ENCODE data around the gene APELA.
"Not testable (repeated sequence)": the region's sequence is repeated elsewhere in the genome, so short reads cannot be mapped to it uniquely, and the experiment has no call there.

APELA gene

DNA sequence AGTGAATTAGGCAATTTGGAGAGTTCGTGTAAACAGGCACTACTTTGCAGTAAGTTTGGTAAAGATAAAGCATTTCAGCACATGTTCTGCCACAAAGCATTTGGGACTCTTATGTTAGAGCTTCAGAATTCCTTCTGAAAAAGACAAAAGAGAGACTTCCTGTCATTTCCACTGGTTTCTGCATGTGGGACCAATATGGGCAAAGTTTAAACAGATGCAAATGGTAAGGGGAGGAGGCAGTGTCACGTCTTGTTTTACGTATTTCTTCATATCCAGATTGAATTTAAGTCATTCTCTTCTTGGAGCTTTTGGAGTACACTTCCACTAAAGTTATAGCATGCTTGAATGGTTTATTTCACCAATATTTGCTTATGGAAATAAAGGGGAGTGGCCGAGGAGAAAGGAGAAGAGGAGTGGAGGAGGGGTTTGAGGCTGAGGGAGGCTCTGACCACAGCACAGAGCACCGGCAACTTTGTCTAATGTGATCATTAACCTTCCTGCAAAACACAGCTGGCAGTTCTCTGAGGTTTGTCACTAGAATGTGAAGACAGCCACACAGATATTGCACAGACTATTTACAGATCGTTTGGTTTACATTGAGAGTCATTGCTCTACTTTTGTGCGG, at the start of gene APELA:
TSS of gene APELA (plus strand) at position 479 of the 625 bp plus-strand sequence. CDS start 154 bp downstream, outside the sequence.
- DNase-seq (ENCODE audit: low read depth): no peak

- DNase-seq (ENCODE audit: low read depth): no peak
These were observed 48.0 kb upstream of the APELA start for GRCh38 chr4:164828955-164829354.

DNA sequence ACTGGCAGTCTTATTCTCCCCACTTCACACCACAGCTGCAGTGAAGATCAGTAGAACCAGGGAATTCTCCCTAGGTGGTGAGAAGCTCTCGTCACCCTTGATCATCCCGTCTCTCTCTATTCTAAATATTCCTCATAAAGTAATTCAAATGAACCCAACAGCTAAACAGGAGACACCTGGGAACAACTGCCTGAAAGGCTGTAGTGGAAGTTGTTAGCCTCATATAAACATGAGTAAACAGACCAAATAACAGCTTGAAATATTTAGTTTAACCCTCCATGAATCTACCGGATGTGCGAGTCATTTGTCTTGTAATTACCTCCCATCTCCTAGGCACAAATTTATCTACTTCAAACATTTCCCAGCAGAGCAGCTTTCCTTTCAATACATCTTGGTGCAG, 30.4 kb upstream of the APELA start:
- no peak for DNase-seq (ENCODE audit: low read depth)

DNA sequence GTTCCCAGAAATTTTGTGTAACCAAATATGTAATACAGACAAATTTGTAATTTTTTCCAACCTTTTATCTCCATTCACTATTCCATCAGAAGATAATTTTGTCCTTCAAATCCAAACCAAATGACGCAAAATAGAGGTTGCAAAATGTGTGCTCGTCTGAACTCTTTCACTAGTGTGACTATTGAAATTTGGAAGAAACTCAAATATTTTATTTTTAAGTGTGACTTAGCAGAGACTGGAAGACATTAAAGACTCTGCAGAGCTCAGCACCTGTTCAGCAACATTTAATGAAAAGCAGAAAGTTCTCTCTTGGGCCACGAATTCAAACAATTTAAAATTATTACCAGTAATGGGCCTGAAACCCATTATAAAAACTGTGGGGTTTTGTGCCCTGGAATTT, 30.0 kb upstream of the APELA start:
- no peak for DNase-seq (ENCODE audit: low read depth)

GRCh38 chr4:164847967-164848649, 28.9 kb upstream of the APELA start:
- no peak for DNase-seq (ENCODE audit: low read depth)

GRCh38 chr4:164856396-164856795, 20.6 kb upstream of the APELA start:
- no peak for DNase-seq (ENCODE audit: low read depth)

GRCh38 chr4:164866817-164867490, 10.0 kb upstream of the APELA start:
- no peak for DNase-seq (ENCODE audit: low read depth)

GRCh38 chr4:164871673-164872072, 5.3 kb upstream of the APELA start:
- no peak for DNase-seq (ENCODE audit: low read depth)

DNA sequence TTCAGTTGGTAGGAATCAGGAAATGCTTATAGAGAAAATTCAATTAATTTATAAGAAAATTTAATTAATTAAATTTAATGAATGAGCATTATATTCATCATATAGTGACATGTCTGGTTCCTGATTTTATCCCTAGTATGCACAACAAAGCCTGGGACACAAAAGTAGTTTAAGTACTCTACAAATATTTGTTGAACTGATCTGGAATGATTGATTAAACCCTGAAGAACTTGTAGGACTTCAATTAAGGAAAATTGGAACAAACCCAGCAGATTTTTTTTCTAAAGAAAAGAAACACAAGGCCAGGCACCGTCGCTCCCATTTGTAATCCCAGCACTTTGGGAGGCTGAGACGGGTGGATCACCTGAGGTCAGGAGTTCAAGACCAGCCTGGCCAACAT, 4.5 kb upstream of the APELA start:
- DNase-seq (ENCODE audit: low read depth): no peak

- DNase-seq (ENCODE audit: low read depth): no peak
These were observed 2.2 kb upstream of the APELA start for GRCh38 chr4:164874789-164875188.

GRCh38 chr4:164880489-164881262, 3.7 kb downstream of the APELA start:
- no peak for DNase-seq (ENCODE audit: low read depth)

- no peak for DNase-seq (ENCODE audit: low read depth)
These were observed 11.2 kb downstream of the APELA start for GRCh38 chr4:164888096-164888715.

DNA sequence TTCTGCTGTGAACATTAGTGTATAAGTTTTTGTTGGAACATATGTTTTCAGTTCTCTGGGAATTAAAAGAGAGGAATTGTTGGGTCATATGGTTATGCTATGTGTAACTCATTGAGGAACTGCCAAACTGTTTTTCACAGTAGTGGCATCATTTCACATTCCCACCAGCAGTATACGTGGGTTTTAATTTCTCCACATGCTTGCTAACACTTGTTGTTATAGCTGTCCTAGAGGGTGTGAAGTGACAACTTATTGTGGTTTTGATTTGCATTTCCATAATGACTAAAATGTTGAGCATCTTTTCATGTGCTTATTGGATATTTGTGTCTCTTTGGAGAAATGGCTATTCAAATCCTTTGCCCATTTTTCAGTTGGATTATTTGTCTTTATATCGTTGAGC, 13.7 kb downstream of the APELA start:
- DNase-seq (ENCODE audit: low read depth): no peak

GRCh38 chr4:164892018-164892417, 15.0 kb downstream of the APELA start:
- DNase-seq (ENCODE audit: low read depth): no peak

GRCh38 chr4:164894702-164895101, 17.7 kb downstream of the APELA start:
- DNase-seq (ENCODE audit: low read depth): no peak

GRCh38 chr4:164902608-164903007, 25.6 kb downstream of the APELA start:
- DNase-seq (ENCODE audit: low read depth): no peak

- DNase-seq (ENCODE audit: low read depth): no peak
These were observed 27.4 kb downstream of the APELA start for GRCh38 chr4:164904336-164904735.

- DNase-seq (ENCODE audit: low read depth): no peak
These were observed 28.0 kb downstream of the APELA start for GRCh38 chr4:164904941-164905340.

- DNase-seq (ENCODE audit: low read depth): no peak
These were observed 29.4 kb downstream of the APELA start for GRCh38 chr4:164906368-164906767.

- not testable (repeated sequence) for DNase-seq (ENCODE audit: low read depth)
These were observed 36.5 kb downstream of the APELA start for GRCh38 chr4:164913506-164913905.

GRCh38 chr4:164918956-164919355, 42.0 kb downstream of the APELA start:
- no peak for DNase-seq (ENCODE audit: low read depth)

- no peak for DNase-seq (ENCODE audit: low read depth)
These were observed 47.8 kb downstream of the APELA start for GRCh38 chr4:164924670-164925238.

Measured in ELR (cell line).